ENCODE results near the gene GABBR2. TPM values are rescaled to one million over a fixed set of nuclear protein-coding genes. Genes with fewer than 3 reads are reported as not detected.

GABBR2 gene
- total and polyA plus RNA-seq, 2 donors (not counting 1 experiment from before 2014, with no cell fraction given), result 0.03 TPM; not detected in 1

- H3K4me1 ChIP-seq (ENCODE audit: control insufficient read depth in 2 of 2, insufficient read depth in 2 of 2, low read length in 2 of 2), result no peaks in the 10 kb centered on the region
- H3K36me3 ChIP-seq (replicated peaks in 1 of 2; ENCODE audit: control extremely low read depth in 1 of 2, control insufficient read depth in 1 of 2, extremely low read depth in 1 of 2, insufficient read depth in 2 of 2, low read length in 1 of 2), result no peaks in the 10 kb centered on the region
- peaks cover 0 to 8% (median 2%) of the 10 kb centered on the region in 4 experiments for H3K27me3 ChIP-seq (replicated peaks in 1 of 4; ENCODE audit: control extremely low read depth in 1 of 4, control insufficient read depth in 3 of 4, insufficient read depth in 4 of 4, low read length in 3 of 4)
- Mint-ChIP-seq H3K9me3 (ENCODE audit: insufficient read depth) (no peaks in the 10 kb centered on the region), H3K27ac (no peak overlapping the region), H3K27me3 (peaks cover 56% of the 10 kb centered on the region), H3K4me1 (no peaks in the 10 kb centered on the region), H3K4me3 (no peak overlapping the region)
- no peak for ATAC-seq (ENCODE audit: low read depth)
- ChIA-PET CTCF (no interaction called here), POLR2A (no interaction called here)
- H4K20me1 ChIP-seq (ENCODE audit: control insufficient read depth, insufficient read depth, low read length, poor library complexity, severe bottlenecking), result no peaks in the 10 kb centered on the region
- no peak overlapping the region for H3K4me3 ChIP-seq (ENCODE audit: control extremely low read depth in 1 of 5, extremely low read depth in 1 of 5, insufficient read depth in 1 of 5, low read depth in 2 of 5, low read length in 4 of 5)
- H3K9me3 ChIP-seq (ENCODE audit: control extremely low read depth in 1 of 3, control insufficient read depth in 2 of 3, insufficient read depth in 1 of 3, low read length in 2 of 3), result peaks cover 0 to 12% (median 0%) of the 10 kb centered on the region in 3 donors
- H2AFZ ChIP-seq (ENCODE audit: insufficient read depth, low read depth, low read length, poor library complexity, severe bottlenecking), result no peak overlapping the region
- intact Hi-C loops (cut with micrococcal nuclease), result no loop called here
- no peak overlapping the region for H3K9ac ChIP-seq (ENCODE audit: low read length)
- no peak for DNase-seq
- no peak overlapping the region for H3K4me2 ChIP-seq (replicated peaks; ENCODE audit: low read depth, low read length, poor library complexity, severe bottlenecking)
- H3K79me2 ChIP-seq (ENCODE audit: control insufficient read depth, insufficient read depth, low read length), result no peaks in the 10 kb centered on the region
- no peak overlapping the region for H3K27ac ChIP-seq (ENCODE audit: low read length in 2 of 2)
- WGBS (ENCODE audit: insufficient coverage), result 78% methylated on average over 1 of the region's 2 CpGs
- TF ChIP-seq EZH2 (IDR thresholded peaks at IDR 0.05; ENCODE audit: borderline replicate concordance, insufficient read depth, low read depth, low read length, poor library complexity, severe bottlenecking), result no peak
- TF ChIP-seq CTCF (IDR thresholded peaks at IDR 0.05), result no peak
Measured at GRCh38 chr9:98719055-98719454, 10.3 kb upstream of the GABBR2 start.

GRCh38 chr9:98714833-98715232 lies 6.1 kb upstream of the GABBR2 start:
- Histone ChIP-seq H2AFZ (ENCODE audit: insufficient read depth, low read depth, low read length, poor library complexity, severe bottlenecking) (no peak overlapping the region), H3K4me3 (ENCODE audit: control extremely low read depth in 1 of 5, extremely low read depth in 1 of 5, insufficient read depth in 1 of 5, low read depth in 2 of 5, low read length in 4 of 5) (no peak overlapping the region), H3K79me2 (ENCODE audit: control insufficient read depth, insufficient read depth, low read length) (no peaks in the 10 kb centered on the region), H3K4me2 (replicated peaks; ENCODE audit: low read depth, low read length, poor library complexity, severe bottlenecking) (no peak overlapping the region), H3K9ac (ENCODE audit: low read length) (no peak overlapping the region), H3K4me1 (ENCODE audit: control insufficient read depth in 2 of 2, insufficient read depth in 2 of 2, low read length in 2 of 2) (no peaks in the 10 kb centered on the region), H3K36me3 (replicated peaks in 1 of 2; ENCODE audit: control extremely low read depth in 1 of 2, control insufficient read depth in 1 of 2, extremely low read depth in 1 of 2, insufficient read depth in 2 of 2, low read length in 1 of 2) (no peaks in the 10 kb centered on the region), H3K27me3 (replicated peaks in 1 of 4; ENCODE audit: control extremely low read depth in 1 of 4, control insufficient read depth in 3 of 4, insufficient read depth in 4 of 4, low read length in 3 of 4) (peaks cover 0 to 17% (median 2%) of the 10 kb centered on the region in 4 experiments), H3K9me3 (ENCODE audit: control extremely low read depth in 1 of 3, control insufficient read depth in 2 of 3, insufficient read depth in 1 of 3, low read length in 2 of 3) (peaks cover 0 to 6% (median 0%) of the 10 kb centered on the region in 3 donors), H4K20me1 (ENCODE audit: control insufficient read depth, insufficient read depth, low read length, poor library complexity, severe bottlenecking) (no peaks in the 10 kb centered on the region), H3K27ac (ENCODE audit: low read length in 2 of 2) (no peak overlapping the region)
- no peak overlapping the region for H3K27ac Mint-ChIP-seq
- intact Hi-C loops (cut with micrococcal nuclease), result no loop called here
- CTCF ChIA-PET, result interaction anchor here (1.3 kb wide), 1 partner anchor 9 kb away, joined by 4 read pairs; no protein-coding TSS in a partner anchor
- ATAC-seq (ENCODE audit: low read depth) (no peak), DNase-seq (no peak)
- H3K4me3 Mint-ChIP-seq, result no peak overlapping the region
- no peaks in the 10 kb centered on the region for H3K9me3 Mint-ChIP-seq (ENCODE audit: insufficient read depth)
- peaks cover 56% of the 10 kb centered on the region for H3K27me3 Mint-ChIP-seq
- POLR2A ChIA-PET, result no interaction called here
- TF ChIP-seq CTCF (IDR thresholded peaks at IDR 0.05) (no peak), EZH2 (IDR thresholded peaks at IDR 0.05; ENCODE audit: borderline replicate concordance, insufficient read depth, low read depth, low read length, poor library complexity, severe bottlenecking) (no peak)
- whole genome bisulfite sequencing (ENCODE audit: insufficient coverage), result 57% methylated on average over 1 of the region's 1 CpG
- peaks cover 2% of the 10 kb centered on the region for H3K4me1 Mint-ChIP-seq

Measured in B cell (primary cell).